Stimulated activated CD4-positive, alpha-beta T cell treated with anti-CD3 and anti-CD28 coated beads, Interleukin-15, amount 100 ng/mL, for 48 hours (primary cell): ENCODE data around the gene SLC38A9.
"Not testable (repeated sequence)": the region's sequence is repeated elsewhere in the genome, so short reads cannot be mapped to it uniquely, and the experiment has no call there.

ENCODE experiments used
- DNase-seq, 2 donors: peaks; one replicate each; pipeline ENCODE4 v3.0.0-alpha.2; 2020; ENCODE audit warnings: low read depth in 2 of 2

The SLC38A9 gene, protein sequence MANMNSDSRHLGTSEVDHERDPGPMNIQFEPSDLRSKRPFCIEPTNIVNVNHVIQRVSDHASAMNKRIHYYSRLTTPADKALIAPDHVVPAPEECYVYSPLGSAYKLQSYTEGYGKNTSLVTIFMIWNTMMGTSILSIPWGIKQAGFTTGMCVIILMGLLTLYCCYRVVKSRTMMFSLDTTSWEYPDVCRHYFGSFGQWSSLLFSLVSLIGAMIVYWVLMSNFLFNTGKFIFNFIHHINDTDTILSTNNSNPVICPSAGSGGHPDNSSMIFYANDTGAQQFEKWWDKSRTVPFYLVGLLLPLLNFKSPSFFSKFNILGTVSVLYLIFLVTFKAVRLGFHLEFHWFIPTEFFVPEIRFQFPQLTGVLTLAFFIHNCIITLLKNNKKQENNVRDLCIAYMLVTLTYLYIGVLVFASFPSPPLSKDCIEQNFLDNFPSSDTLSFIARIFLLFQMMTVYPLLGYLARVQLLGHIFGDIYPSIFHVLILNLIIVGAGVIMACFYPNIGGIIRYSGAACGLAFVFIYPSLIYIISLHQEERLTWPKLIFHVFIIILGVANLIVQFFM

DNA sequence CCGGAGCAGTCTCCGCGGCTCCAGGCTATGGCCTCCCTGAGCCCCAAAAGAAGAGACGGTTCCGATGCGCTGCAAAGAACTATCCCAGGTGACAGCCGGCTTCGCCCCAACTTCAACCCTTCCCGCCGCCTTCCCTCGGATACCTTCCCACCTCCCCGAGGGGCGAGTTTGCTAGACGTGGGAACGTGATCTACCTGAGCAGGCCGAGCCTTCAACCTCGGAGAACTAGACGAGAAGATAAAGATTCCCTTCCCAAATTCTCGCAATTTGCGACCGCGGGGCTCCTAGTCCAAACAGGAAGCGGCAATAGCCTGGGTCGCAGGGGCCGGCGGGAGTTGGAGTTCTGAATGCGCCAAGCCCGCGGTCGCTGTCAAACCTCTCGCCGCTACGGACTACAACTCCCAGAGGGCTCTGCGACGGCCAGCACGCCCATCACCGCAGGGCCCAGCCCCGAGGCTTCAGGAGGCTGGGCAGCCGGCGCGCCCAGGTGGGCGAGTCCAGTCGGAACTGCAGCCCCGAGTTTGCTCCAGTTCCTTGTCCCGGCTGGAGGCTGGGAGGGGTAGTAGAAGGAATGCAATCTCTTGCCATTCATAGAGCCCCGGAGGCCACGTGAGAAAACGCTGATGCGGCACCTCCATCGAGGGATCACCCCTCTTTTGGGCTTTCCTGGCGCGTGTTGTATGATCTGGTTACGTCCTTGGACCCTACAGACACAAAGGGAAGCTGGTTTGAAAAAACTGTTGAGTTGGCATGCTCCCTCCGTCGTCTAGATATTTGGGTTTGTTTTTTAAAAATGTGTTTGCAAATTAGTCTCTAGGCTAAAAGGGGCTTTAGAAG lies at the start of gene SLC38A9:
Gene SLC38A9, minus strand, starts transcription at position 302 of the 837 bp plus-strand sequence. CDS start 14,366 bp downstream, outside the sequence.
- peak; percentile 84 to 91 for DNase-seq

DNA sequence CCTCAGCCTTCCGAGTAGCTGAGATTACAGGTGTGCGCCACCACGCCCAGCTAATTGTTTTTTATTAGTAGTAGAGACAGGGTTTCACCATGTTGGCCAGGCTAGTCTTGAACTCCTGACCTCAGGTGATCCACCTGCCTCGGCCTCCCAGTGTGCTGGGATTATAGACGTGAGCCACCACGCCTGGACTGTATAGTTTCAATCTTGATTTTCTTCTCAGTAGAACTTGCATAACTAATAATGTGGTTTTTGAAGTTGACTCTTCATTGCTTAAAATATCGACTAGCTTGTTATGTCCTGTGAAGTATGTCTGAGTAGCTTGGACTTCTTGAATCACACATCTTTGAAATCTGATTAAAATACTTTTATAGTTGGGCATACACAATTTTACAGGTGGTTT lies 49.6 kb upstream of the SLC38A9 start:
- DNase-seq = not testable (repeated sequence)

DNA sequence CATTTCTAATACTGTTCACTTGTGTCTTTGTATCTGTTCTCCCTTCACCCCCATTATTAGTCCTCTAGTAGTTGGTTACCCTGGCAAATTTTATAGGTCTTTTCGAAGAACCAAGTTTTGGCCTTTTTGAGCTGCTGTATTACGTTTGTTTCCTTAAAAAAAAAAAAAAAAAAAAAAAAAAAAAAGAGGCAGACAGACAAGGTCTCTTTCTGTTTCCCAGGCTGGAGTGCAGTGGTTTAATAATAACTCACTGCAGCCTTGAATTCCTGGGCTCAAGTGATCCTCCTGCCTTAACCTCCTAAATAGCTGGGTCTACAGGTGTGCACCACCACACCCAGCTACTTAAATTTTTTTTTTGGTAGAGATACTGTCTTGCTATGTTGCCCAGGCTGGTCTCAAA lies 46.6 kb upstream of the SLC38A9 start:
- DNase-seq = no peak

DNA sequence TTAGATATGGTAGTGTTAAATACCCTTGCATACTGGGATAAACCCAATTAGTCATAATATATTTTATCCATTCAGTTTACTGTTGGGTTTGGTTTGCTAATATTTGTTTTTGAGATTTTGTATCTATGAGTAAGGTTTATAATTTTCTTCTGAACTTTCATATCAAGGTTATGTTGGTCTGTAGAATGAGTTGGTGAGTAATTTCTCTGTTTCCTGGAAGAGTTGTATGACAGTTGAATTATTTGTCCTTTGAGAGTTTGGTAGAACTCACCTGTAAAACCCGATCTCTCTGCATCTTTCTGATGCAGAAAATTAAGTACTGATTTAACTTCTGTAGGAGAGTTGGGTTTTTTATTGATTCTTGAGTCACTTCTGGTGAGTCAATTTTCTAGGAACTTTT lies 46.1 kb upstream of the SLC38A9 start:
- DNase-seq = no peak

DNA sequence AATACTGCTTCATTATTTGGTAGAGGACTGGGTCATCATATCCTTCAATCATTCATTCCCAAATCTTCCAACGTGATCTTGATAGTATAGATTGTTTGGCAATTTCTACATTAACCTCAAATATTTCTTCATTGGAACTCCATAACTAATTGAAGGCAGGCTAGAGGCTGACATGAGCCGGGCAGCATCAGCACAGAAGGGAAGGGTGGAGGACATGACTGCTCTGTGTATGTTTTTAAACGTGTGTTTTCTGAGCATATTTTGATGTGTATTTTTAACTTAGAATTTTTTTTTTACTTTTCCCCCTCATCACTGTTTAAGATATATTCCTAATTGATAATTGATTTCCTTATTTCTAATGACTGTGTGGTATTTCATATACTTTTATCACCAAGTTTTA lies 38.4 kb upstream of the SLC38A9 start:
- DNase-seq = no peak

DNA sequence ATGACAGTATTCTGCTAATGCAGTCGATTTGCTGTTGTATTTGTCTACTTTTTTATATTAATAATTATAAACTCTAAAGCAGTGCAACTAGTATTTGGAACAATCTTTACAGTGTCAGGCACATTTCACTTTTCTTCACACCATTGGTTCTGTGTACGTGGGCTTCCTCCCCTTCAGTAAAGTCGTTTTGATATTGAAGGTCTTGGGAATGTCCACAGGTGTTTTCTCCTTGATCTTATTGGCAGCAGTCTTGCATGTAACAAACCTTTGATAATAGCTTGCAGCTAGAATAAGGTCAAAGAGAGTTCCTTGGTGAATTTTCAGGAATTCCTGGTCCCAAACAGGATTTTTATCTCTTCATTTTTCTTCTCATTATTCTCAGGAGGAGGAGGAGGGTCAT lies 37.9 kb upstream of the SLC38A9 start:
- DNase-seq = no peak

DNA sequence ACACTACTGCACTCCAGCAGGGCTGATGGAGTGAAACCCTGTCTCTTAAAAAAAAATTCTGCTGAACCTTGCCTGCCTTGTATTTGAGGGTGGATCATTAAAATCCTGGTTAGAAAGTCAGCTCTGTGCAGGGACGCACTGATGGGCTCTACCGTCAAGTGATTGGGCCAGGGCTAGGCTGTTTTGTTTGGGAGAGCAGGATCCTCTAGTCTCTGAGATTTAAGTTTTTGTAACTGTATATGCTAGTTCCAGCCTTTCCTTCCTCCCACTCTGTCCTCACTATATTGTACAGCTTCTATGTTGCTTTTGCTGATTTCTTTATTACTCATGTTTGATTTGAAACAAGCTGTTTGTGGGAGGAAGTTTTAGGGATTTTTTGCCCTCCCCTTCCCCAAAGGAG lies 37.3 kb upstream of the SLC38A9 start:
- no peak for DNase-seq

DNA sequence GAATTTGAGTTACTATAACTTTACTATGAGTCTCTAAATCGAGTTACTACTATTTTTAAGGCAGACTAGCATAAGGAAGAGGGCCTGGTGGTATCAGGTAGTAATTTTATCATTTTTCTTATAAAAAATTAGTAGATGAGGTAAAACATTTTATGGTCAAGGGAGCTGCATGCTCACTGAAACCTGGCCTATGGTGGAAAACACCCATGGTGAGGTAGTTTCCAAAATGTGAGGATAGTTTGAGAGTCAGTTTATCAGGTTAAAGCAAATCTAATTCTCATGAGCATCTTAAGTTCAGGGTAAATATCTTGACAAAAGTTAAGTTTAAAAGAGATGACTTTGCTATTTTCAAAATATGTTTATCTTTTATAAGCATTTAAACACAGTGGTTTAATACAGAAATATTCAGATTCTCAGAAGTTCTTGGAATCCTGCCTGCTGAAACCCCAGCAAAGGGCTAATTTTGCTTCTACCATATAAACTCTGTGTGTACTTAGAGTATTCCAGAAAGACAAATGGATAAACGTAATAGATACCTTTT lies 35.7 kb upstream of the SLC38A9 start:
- DNase-seq = no peak

DNA sequence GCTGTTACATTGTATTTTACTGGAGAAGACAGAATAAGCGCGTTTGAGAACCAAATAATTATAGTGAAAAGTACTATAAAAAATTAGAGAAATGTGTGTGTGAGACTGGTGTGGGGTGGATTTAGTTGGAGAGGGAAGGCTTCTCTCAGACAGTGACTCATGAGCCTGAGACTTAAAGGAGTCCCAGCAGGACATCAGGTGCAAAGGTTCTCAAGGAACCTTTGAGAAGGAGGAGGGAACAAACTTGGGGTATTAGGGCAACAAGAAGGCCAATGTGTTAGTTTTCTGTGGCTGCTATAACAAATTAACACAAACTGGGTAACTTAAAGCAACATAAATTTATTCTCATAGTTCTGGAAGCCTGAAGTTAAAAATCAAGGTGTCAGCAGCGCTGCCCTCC lies 30.7 kb upstream of the SLC38A9 start:
- no peak for DNase-seq

DNA sequence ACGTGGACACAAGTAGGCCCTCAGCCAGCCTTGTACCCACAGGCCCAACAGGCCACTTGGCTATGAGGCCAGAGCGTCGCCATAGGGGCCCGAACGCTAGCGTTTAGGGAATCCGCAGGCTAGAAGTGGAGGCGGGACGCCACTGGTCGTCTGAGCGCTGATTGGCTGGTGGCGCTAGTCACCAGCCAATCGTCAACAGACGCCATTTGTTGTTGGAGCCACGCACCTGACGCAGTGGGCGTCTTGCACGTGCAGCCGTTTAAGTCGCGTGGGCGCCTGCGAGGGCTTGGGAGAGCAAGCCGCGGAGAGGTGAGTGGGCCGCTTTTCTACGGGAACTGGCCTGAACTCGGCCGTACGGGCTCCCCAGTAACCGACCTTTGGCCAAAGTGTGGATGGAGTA lies 25.7 kb upstream of the SLC38A9 start, which contains the start of gene DDX4:
Gene DDX4, plus strand, starts transcription at position 269 of the 400 bp plus-strand sequence. CDS start 903 bp downstream, outside the sequence.
- DNase-seq = no peak

DNA sequence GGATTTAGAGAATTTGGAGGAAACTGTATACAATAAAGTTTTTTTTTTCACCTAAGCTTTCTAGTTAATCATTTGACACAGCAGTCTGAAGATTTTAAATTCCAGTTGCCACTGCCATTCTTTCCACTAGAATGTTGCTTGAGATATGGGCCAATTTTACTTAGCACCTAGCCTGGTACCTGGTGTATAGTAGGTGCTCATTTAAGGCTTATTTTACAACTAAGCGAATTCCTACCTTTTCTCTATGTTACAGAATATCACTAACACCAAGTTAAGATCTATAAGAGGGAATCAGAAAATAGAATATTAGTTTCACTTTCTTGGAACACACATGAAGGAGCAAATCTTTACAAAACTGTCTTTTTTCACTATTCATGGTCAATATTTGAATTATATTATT lies 22.5 kb upstream of the SLC38A9 start:
- DNase-seq = no peak

DNA sequence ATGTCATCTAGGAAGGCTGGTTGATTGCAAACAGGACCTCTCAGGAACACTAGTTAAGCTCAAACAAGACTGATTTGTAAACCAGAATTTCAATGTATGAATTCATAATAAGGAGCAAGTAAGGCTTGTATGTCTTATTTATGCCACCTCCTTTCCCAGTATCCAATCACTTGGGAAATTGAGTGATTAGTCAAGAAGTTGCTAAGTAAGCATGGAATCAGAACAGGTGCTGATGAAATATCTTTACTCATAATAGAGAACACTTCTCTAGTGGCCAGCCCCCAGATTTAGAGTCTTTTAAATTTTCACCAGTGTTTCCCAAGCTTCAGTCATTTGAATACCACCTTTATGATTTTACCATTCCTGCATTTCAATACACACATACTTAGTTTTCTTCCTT lies 20.5 kb upstream of the SLC38A9 start:
- no peak for DNase-seq

DNA sequence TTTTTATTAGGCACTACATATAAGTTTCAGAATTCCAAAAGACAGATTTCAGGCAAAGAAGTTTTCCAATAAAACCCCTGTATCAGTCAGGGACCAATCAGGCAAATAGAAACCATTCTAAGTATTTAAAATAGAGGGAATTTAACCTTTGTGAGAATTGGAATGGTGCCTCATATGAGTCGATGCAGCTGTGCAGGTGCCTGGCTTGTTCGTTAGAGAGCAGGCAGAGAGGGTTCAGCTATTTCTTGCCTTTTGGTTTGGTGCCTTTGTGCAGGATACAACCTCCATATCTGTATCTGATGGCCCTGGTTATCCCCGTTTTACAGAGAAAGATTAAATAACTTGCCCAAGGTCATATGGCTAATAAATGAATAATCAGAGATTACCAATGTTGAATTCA lies 19.7 kb upstream of the SLC38A9 start:
- DNase-seq = no peak

DNA sequence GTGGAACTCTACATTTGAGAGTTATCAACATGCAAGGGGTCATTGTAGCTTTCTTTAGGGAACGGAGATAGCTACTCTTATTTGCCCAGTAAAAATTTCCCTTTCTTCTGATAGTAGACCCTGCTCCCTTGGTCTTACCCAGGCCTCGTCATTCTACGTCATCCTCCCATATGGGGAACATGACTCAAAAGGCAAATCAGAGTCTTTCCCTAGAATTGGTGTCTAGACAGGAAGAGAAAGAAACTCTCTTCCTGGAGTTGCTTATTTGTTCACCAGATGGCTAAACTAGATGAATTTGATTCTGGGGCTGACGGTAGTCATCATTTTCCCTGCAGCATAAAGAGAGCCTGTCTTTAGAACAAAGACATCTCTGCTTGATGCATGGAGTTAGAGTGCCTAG lies 12.2 kb upstream of the SLC38A9 start:
- no peak for DNase-seq

DNA sequence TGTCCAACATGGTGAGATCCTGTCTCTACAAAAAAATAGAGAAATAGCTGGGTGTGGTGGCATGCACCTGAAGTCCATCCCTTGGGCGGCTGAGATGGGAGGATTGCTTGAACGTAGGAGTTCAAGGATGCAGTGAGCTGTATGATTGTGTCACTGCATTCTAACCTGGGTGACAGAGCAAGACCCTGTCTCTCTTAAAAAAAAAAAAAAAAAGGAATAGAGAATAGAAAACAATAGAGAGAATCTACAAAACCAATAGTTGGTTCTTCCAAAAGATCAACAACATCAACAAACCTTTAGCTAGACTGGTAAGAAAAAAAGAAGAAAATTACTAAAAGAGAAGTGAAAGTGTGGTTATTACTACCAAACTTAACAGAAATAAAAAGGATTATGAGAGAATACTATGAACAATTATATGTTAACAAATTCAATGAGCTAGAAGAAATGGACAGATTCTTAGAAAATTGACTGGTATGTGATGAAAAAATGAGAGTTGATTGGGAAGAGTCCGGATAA lies 8.1 kb upstream of the SLC38A9 start:
- DNase-seq = no peak

DNA sequence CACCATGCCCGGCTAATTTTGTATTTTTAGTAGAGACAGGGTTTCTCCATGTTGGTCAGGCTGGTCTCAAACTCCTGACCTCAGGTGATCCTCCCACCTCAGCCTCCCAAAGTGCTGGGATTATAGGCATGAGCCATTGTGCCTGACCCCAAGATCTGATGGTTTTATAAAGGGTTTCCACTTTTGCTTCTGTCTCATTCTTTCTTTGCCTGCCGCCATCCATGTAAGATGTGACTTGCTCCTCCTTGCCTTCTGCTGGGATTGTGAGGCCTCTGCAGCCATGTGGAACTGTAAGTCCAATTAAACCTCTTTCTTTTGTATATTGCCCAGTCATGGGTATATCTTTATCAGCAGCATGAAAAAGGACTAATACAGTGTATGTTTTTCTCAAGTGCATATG lies 6.9 kb upstream of the SLC38A9 start:
- DNase-seq = not testable (repeated sequence)

DNA sequence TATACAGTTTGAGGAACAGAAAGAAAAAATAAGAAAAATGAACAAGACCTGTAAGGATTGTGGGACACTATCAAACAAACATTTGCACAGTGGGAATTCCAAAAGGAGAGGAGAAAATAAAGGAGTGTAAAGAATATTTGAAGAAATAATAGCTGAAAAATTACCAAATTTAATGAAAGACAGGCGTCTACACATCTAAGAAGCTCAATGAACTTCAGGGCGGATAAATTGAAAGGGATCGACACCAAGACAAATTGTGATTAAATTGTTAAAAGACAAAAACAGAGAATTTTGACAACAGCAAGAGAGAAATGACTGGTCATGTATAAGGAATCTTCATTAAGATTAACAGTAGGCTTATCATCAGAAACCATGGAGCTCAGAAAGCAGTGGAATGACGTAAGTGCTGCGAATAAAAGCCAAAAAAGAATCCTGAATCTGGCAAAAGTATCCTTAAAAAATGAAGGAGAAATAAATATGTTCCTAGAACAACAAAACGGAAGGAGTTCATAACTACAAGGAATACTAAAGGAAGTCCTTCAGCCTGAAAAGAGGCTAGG lies 3.5 kb upstream of the SLC38A9 start:
- DNase-seq = no peak

DNA sequence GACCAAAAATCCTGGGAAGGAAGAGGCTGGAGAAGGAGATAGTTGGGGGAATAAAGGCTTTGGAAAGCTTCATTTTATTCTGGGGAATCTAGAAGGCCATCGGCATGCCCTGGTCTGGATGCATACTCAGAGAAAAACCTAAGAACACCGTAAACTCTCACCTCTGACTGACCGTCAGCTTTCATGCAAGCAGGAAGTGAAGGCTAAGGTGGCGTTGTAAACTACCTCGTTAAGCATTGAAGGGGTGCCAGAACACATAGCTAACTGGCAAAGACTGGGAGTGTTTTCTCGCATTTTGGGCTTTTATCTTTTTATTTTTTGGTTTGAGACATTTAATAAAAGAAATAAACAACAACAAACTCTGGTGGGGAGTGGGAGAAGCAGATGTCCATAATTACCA lies 2.6 kb upstream of the SLC38A9 start:
- no peak for DNase-seq

DNA sequence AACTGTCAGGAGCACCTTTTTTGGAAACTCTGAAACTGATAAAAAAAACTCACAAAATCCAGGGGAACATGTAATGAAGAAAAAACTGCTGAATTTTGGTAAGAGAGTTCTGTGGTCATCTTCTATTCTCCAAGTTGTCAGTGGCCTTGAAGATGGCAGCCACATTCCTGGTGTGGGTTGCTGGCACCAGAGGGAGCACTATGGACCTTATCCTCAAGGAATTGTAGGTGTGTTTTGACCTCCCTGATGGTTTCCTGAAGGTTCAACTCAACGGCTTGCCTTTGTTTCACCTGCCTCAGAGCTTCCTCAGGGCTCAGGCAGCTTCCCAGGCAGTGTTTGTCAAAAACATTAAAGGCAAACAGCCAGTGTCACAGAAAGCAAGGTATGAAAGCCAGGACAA lies 2.2 kb upstream of the SLC38A9 start:
- DNase-seq = no peak

DNA sequence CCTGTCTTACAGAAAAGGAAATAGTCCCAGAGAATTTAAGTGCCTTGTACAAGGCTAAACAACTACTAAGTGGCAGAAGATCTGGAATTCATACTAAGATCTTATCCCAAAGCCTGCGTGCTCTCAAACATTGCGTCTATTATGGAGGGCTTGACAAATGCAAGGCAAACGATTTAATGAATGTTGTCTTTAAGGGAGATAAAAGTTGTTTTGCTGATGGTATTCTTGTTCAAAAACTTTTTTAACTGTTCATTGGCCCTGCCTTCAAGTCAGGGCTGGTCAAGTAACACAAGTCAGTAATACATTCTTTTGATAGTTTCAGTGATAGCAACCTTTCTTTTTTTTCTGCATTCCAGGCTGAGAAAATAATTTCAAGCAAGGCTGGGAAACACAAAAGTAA lies 1.7 kb upstream of the SLC38A9 start:
- no peak for DNase-seq

DNA sequence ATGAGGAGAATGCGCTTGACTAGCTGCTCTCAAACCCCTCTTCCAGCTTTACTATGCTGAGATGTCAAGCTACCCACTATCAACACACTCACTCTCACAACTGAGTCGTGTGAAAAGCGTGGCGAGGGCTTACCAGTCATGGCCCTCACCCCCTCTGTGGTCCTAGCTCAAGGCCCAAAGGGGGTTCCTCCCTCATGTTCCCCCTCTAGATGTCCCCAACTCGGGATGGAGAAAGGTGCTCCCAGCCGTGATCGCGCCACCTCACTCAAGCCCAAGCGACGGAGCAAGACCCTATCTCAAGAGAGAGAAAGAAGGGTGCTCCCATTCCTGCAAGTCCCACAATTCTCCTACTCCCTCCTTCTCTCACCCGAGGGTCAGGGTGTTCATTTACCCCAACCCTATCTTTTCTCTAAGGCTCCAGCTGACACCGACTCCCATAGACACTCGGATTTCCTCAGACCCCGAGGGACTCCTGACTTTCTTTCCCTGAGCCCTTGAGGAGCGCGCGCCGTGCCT lies 559 bp downstream of the SLC38A9 start:
- DNase-seq = no peak

DNA sequence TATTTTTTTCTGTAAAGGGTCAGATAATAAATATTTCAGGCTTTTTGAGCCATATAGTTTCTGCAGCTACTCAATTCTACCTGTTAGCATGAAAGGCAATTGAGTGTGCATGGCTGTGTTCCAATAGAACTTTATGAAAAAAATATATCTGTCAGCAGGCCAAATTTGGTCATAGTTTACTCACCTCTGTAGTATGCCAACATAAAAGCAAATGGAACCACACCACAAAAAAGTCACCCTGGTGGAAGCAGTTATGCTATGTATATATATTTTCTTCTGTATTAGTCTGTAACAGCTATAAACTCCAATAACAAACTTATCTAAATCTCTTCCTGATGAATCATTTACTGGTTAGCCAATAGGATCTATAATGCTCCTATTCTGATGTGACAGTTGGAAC lies 3.4 kb downstream of the SLC38A9 start:
- DNase-seq = no peak
